HG02981 (cell line): ENCODE data around the gene MIER2.

Experiments used
- ATAC-seq: cut with Tn5 transposase; IDR thresholded peaks from one replicate; pipeline ENCODE4 v1.9.1; 2021; ENCODE audit warnings: mild to moderate bottlenecking, moderate library complexity; ENCODE audit not compliant: unreplicated experiment

MIER2 gene

DNA sequence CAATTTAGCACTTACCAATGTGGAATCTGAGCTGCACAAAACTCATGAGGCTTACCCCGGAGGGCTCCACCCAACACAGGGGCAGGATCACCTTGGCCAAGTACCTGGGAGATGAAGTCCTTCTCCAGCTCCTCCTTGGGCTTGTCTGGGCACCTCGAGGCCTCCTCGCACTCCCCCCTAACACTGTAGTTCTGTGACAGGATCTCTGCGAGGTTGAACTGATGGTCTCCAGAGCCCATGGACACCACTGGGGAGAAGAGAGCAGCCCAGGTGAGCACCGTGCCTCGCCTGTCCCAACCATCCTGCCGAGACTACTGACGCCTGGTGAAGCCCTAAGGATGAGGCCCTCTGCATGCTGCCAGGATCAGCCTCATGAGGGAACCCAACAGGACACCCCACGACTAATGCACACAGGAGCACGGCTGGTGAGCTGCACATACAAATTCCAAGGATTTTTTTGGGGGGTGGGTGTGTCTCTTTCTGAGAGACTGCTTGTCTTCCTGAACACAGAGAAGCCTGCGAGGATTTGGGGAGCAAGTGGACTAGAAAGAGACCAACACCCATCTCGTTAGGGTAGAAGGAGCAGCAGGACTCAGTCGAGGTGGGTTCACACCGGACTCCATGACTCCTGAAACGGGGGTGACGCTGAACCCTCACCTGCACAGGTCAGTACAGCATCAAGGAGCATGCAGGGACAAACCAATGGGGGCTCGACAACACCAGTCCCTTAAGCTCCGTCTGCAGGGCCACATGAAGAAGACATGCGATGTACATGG lies 10.1 kb downstream of the MIER2 start:
- ATAC-seq: no peak

DNA sequence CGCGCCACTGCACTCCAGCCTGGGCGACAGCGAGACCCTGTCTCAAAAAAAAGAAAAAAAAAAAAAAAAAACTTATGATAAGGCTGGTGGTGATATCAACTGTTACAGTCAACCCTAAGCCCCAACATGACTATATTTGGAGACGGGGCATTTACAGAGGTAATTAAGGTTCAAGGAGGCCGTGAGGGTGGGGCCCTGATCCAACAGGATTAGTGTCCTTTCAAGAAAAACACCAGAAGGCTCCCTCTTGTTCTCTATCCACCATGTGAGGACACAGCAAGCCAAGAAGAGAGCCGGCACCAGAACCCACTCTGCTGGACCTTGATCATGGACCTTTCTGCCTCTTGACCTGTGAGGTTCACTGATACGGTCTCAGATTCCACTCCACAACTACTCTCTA lies 14.1 kb downstream of the MIER2 start:
- ATAC-seq: no peak

DNA sequence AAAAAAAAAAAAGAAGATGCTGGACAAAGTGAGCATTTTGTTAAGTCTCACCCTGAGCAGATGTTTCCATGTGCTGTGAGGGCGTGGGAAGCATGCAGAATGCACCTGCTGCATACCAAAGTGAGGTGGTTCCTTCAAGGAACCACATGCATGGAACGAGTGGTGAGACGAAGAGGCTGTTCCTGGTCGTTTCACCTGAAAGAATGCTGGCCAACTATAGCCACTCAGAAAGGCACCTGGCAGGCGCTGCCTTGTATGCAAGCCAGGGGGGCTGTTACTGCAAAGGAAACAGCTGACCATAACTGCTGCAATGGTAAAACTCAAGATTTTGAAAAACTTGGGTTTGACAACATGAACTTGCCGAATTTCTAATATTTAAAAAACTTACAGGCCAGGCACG lies 14.7 kb downstream of the MIER2 start:
- ATAC-seq: no peak

DNA sequence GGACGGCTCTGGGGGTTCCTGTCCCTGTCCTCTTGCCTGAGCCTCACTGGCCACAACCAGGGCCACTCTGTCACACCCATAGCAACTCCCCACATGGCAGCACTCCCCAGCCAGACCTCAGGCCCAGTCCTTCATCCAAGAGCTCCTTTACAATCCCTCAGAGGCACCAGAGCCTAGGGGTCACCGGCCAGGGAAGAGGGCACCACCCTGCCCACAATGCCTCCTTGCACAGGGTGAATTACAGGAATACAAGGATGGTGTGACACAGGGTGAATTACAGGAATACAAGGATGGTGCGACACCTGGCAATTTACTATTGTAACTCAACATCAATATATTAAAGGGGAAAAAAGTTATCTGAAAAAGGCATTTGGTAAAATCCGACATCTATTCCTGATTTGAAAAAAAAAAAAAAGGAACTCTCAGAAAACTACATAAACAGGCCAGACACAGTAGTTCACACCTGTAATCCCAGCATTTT lies 16.5 kb downstream of the MIER2 start:
- ATAC-seq: no peak

DNA sequence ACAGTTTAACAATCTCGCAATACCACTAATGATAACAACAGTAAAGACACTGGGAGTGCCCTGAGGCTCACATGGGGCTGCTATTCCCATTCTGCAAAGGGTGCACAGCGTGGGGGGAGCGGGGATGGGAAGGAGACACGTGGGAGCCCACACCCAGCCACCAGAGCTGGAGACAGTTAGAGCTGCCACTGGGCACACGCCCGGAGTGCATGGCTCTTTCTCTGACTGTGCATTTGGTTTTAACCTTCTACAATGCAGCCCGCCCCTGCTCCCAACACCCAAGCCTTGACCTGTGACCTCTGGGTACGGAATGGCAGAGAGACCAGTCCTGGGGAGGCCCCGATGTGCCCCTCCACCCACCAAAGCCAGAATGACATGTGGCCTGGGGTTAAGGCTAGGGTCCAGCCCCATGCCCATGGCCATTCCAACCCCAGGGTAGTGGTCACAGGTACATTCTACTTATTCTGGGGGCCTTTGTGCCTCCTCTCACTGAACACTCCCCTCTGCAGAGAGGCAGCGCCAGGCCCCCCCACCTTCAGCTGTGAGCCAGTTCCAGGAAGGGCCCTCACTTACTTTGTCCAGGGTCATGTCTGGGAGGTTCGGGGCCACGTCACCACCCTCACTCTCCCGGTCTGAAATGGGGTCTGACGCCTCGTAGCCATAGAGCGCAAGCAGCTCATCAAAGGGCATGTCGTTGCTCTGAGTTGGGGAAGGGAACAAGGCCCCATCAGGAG lies 17.1 kb downstream of the MIER2 start:
- no peak for ATAC-seq

DNA sequence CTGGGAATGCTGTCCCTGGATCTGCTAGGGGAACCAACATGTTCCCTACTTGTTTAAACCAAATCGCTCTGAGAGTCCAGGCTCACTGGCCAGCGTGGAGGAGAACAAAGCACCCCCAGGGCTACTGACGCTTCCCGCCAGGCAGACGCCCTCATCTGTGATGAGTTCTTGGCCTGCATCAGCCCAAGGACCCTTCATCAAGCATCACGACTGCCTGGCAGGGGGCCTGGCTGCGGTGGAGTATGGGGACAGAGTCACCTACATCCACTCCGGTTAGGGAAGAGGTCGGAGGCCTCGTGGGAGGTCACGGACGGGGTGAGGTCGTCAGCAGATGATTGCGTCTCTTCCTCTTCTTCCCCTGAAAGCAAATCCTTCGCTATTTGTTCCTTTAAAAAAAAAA lies 17.7 kb downstream of the MIER2 start:
- ATAC-seq: no peak

DNA sequence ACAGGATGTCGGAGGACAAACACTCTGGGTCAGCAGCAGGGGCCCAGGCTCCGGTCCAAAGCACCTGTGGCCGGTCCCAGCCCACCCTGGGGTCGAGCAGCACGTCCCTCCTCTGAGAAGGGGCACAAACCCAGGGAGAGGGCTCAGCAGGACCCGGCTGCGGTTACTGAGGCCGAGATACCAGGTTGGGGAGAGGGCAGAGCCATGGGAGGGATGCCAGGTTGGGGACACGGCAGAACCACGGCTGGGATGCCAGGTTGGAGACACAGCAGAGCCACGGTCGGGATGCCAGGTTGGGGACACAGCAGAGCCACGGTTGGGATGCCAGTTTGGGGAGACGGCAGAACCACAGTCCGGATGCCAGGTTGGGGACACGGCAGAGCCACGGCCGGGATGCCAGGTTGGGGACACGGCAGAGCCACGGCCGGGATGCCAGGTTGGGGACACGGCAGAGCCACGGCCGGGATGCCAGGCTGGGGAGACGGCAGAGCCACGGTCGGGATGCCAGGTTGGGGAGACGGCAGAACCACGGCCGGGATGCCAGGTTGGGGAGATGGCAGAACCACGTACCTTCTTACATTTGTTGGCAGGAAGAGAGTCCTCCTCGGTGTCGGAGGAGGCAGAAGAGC lies 18.5 kb downstream of the MIER2 start:
- ATAC-seq: no peak

DNA sequence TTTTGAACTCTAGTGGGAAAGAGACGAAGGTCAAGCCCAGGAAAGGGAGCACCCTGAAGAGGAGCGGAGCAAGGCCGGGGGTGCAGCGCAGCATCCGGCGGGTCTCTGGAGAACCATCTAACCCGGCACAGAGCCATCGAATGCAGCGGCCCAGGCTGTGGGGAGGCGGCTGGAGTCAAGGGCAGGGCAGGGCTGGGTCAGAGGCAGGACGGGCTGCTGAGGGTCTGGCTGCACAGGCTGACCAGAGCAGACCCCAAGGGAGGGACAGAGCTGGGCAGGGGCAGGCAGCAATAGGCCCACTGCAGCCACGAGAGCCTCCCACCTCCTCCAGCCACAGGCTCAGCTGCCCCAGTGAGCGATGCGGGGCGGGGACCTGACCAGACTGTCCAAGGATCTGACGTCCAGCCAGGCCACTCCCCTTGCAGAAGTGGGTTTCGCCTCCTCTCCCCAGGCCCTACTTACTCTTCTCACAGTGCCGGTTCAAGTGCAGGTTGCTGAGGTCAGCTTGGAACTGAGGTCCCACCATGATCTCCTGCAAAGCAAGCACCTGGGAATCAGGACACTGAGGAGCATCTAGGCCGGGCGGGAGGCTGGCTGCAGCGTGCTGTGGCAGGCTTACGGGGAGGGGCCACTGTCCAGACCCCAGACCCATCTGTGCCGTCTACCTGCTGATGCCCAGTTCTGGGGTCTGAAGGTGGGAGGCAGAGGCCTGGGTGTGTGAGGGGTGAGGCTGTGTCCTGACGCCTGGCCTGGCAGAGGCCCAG lies 19.2 kb downstream of the MIER2 start:
- no peak for ATAC-seq

DNA sequence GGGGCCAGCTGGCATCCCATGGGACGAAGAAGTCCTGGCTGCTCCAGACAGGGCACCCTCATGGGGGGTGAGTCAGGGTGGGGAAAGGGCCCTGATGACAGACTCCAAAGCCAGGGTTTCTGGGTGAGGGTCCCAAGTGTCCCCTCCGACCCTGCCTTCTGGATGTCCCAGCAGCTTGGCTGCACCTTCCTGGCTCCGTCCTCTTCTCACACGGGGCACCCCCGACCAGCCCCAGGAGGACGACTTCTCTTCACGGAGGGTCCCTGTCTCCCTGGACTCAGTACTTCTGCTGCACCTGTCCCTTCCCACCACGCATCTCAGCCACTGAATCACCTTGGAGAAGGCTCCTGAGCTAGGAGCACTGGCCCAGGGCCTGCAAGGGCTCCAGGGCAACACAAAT lies 19.9 kb downstream of the MIER2 start:
- no peak for ATAC-seq

DNA sequence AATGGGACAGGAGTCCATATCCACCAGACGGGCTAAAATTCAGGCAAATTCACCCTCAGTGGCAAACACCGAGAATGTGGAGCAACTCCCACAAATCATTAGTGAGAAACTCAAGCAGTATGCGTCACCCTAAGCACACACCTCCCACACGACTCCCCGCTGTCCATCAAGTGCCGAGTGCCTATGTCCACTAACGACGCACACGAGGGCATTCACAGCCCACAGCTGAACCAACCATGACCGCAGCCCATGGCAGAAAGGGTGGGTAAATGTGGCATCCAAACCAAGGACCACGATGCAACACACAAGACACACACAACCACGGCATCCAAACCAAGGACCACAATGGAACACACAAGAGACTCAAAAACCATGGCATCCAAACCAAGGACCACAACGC lies 22.0 kb downstream of the MIER2 start:
- ATAC-seq: no peak

DNA sequence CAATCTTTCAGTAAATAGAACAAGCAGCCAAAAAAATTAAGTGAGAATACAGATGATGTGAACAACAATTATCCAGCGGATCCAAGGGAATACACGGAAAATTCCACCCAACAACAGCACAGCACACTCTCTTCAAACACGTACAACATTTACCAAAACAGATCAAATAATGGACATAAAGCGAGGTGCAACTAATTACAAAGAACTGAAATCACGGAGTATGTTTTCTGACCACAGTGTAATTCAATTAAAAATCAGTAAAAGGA lies 26.2 kb downstream of the MIER2 start:
- no peak for ATAC-seq

DNA sequence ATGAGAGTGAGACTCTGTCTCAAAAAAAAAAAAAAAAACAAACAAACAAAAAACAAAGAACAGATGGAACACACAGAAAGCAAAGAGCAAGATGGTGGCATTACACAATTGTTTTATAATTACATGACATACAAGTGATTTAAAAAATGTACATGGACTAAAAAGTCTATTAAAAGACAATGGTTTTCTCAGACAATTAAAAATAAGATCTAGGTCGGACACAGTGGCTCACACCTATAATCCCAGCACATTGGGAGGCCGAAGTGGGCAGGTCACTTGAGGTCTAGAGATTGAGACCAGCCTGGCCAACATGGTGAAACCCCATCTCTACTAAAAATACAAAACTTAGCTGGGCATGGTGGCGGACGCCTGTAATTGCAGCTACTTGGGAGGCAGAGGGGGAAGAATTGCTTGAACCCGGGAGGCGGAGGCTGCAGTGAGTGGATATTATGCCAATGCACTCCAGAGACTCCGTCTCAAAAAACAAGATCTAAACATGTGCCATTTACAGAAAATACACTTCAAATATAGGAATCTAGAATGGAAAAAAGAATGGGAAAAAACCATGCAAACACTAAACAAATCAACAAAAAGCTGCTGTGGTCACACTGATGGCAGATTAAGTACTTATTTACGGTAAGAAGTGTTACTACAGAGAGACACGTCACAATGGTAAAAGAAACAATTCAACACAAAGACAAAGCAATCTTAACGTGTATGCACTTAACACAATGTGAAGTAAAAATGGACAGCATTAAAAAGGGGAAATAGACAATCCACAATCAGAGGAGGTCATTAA lies 26.7 kb downstream of the MIER2 start:
- no peak for ATAC-seq

DNA sequence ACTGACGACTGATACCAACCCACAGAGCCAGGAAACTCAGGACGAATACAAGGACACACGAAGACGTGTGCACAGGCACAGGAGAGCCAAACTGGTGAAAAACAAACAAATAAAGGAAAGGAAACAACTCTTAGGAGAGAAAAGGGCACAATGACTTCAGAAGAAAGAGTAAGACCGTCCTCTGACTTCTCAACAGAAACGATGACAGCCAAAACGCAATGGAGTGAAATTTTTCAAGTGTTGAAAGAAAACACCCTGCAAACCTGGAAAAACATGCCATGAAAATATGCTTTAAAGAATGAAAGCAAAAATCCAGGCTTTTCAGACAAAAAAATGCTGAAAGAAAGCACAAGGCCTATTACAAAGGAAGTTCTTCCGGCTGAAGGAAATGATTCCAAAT lies 28.8 kb downstream of the MIER2 start:
- no peak for ATAC-seq

DNA sequence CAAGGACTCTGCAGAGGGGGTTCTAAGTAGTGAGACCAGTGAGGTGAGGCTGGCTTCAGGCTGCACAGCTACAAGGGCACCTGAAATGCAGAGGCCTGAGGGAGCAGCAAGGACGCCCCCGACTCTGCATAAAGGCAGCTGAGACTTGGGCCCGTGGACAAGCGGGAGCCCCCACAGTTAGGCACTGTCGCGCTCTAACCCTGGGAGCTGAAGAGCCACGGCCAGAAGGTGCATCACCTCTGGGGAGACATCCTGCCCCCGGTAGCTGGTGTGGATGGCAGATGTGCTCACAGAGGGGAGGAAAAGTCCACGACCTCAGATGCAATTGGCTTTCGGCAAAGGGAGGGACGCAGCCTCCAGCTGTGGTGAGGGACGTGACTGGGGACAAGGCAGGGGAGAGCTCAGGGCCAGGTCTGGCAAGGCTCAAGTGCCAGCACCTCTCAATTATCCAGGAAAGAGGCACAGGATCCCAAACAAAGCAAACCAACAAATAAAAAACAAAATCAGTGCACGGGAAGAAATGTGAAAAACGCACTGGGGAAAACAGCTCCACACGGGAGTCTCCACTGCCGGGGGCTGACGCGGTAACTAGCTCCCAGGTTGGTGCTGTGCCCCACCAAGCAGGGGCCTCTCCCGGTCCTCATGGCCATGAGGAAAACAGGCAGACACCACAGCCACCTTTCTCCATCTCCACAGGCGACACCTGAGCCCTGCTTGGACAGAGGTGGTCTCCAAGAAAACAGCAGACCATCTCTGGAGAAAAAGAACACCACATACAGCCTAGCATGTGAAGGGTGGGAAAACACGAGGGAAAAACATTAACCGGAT lies 30.4 kb downstream of the MIER2 start:
- ATAC-seq: no peak

DNA sequence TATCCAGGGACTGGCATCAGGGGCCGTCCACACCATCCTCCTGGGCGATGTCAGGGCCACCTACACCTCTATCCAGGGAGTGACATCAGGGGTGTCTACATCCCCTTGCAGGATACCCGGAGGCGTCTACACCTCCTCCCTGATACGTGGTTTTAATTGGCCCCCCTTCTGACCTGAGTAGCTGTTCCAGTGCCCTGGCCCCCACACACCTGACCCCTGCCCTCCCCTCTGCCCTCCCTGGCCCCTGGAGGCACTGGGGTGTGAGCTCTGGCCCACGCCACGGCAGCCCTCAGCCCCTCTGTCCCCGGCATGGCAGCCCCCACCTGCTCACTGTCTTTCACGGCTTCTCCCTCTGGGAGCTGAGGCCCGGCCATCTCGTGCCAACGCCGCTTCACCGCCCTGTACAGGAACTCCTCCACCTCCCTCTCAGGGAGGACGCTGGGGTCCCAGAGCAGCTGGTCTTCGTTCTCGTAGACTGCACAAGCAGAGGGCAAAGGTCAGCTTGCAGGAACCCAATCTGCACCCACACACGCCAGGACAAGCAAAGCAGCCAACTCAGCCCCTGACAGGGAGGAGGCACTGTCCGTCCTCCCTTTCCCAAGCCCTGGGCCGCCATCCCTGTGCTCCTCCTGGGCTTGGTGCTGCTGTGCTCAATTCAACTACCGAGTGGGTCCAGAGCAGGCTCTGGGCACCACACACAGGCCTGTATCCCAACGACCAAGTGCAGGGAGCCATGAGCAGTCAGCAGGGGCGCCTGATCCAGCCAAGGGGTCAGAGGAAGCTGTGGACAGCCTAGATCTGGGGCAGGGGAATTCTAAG lies 31.2 kb downstream of the MIER2 start:
- ATAC-seq: no peak

DNA sequence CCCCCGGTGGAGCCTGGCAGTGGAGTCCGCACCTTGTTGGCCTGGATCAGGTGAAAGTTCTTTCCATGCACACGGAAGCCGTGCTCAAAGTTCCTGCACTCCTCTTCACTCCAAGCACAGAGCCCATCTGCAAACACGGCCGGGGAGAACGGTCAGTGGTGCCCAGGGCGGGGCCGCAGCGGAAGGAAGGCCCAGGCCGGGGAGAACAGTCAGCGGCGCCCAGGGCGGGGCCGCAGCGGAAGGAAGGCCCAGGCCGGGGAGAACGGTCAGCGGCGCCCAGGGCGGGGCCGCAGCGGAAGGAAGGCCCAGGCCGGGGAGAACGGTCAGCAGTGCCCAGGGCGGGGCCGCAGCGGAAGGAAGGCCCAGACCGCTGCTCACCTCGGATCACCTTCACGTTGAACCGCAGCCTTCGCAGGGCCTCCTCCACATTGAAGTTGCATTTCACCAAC lies 32.8 kb downstream of the MIER2 start:
- no peak for ATAC-seq

DNA sequence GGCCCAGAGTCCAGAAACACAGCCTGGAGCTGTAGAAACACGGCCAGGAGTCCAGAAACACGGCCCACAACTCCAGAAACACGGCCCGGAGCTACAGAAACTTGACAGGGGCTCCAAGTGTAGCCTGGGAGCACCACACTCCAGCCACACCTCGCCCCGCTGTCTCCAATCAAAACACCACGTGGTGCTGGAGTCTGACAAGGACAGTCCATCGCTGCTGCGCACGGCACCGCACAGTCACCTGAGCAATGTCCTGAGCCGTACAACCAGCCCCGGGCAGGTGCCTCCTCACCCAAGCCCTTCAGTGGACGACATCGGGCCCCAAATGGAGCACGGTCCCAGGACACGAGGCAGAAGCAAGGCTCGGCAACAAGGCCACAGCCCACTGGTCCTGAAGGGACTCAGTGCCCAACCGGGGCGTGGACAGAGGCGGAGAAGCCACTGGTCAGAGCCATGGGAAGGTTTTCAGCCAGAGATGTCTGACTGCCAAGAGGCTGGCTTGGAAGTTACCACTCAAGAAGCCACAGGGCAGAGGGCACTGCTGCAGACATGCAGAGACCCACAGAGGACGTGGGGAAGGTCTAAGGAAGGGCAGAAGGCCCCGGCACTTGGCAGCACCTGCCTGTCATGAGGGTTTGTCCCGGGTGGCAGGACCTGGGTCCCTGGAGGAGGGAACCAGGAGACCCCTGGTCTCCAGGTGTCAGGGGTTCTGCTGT lies 33.7 kb downstream of the MIER2 start:
- ATAC-seq: no peak

DNA sequence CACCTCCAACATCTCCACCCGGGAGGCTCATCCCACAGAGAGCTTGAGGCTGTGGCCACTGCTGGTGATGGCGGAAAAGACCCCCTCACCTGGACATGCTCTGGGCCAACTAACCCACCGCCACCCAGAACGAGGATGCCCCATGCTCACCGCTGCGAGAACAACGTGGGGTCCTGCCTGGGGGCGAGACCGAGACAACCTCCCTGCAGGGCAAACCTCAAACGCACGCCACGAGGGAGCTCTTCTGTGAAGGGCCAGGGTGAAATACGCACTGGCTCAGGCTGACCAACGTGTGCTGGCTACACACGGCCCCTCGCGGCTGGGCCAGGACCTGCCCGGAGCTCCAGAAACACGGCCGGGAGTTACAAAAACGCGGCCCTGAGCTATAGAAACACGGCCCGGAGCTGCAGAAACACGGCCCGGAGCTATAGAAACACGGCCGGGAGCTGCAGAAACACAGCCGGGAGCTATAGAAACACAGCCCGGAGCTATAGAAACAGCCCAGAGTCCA lies 34.4 kb downstream of the MIER2 start:
- ATAC-seq: no peak
